GM18870 (cell line): Measurements from ENCODE around the gene ZNF791.
"Not testable (repeated sequence)": the region's sequence is repeated elsewhere in the genome, so short reads cannot be mapped to it uniquely, and the experiment has no call there.

Experiments
- ATAC-seq: cut with Tn5 transposase; IDR thresholded peaks from one replicate; pipeline ENCODE4 v1.9.1; 2021; ENCODE audit warnings: moderate library complexity; ENCODE audit not compliant: unreplicated experiment

The ZNF791 gene

DNA sequence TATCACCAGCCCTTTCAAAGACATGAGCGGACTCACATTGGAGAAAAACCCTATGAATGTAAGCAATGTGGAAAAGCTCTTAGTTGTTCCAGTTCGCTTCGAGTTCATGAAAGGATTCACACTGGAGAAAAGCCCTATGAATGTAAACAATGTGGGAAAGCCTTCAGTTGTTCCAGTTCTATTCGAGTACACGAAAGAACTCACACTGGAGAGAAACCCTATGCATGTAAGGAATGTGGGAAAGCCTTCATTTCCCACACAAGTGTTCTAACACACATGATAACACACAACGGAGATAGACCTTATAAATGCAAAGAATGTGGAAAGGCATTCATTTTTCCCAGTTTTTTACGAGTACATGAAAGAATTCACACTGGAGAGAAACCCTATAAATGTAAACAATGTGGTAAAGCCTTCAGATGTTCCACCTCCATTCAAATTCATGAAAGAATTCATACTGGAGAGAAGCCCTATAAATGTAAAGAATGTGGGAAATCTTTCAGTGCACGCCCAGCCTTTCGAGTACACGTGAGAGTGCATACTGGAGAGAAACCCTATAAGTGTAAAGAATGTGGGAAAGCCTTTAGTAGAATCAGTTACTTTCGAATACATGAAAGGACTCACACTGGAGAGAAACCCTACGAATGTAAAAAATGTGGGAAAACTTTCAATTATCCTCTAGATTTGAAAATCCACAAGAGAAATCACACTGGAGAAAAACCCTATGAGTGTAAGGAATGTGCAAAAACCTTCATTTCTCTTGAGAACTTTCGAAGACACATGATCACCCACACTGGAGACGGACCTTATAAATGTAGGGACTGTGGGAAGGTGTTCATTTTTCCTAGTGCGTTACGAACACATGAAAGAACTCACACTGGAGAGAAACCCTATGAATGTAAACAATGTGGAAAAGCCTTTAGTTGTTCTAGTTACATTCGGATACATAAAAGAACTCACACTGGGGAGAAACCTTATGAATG lies 17.6 kb downstream of the ZNF791 start:
- no peak for ATAC-seq

DNA sequence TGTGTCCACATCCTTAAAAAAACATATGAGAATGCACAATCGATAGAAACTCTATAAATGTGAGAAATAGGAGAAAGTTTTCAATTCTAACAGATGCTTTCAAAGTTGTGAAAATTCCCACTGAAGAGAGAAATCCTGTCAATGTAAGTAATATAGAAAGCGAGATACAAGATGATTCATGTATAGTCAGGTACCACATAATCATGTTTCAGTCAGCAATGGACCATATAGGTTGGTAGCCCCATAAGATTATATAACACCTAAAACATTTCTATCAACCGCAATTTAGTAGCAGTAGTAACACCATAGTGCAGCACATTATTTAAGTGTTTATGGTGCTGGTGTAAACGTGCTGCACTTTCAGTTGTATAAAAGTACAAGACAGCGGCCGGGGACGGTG lies 18.5 kb downstream of the ZNF791 start:
- no peak for ATAC-seq

DNA sequence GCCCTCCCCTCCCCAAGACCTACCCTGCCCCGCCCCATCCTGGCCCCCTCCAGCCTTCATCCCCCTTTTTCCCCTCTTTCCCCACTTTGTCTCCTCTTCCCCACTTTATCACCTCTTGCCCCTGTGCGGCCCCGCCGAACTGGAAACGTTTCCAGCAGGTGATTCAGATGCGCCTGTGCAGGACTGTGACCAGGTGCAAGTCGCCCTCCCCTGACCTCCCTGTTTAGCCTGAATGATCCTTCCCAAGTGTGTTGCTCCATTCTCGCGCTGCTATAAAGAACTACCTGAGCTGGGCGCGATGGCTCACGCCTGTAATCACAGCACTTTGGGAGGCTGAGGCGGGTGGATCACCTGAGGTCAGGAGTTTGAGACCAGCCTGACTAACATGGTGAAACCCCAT lies 25.9 kb downstream of the ZNF791 start:
- ATAC-seq, result no peak

DNA sequence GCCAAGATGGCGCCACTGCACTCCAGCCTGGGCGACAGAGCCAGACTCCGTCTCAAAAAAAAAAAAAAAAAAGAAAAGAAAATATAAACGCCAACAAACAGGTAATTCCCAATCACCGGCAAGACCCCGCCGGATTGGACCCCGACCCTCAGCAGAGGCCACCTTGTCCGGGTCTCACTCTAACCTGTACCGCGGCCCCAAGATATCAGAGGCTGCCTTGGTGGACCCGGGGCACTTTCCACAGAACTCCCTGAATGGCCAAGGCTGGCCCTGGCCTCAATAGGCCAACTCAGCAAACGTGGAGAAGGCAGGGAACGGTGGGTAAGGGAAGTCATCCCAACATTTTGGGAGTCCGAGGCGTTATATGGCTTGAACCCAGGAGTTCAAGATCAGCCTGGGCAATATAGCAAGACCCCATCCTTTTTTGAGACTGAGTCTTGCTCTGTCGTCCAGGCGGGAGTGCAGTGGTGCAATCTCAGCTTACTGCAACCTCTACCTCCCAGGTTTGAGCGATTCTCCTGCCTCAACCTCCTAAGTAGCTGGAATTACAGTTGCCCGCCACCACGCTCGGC lies 28.0 kb downstream of the ZNF791 start:
- ATAC-seq, result no peak

DNA sequence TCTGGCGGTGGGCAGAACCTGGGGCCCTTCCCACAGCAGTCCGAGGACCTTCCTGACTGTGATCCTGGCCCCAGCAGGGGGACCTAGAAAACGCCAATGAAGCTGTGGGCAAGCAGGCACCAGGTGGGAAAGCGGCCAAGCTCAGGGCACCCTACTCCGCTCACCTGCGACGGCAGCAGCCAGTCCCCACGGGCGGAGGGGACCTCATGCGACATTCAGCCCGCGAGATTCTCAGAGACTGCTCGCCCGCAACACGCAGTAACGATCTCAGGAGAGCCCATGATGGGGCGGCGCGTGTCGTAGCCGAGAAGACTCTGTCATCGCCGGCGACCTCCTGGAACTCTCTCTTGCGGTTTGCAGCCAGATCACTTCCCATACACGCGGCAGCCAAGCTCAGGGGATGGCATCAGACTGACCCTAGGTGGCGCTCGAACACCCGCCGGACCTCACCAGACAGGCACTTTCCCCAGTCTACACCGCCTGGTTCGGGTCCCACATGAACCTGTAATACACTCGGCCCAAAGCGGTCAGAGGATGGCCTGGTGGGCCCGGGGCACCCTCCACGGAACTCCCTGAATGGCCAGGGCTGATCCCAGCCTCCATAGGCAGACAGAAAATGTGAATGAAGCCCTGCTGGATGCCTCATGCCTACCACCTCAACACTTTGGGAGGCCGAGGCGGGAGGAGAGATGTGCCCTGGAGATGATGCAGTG lies 29.3 kb downstream of the ZNF791 start:
- no peak for ATAC-seq

DNA sequence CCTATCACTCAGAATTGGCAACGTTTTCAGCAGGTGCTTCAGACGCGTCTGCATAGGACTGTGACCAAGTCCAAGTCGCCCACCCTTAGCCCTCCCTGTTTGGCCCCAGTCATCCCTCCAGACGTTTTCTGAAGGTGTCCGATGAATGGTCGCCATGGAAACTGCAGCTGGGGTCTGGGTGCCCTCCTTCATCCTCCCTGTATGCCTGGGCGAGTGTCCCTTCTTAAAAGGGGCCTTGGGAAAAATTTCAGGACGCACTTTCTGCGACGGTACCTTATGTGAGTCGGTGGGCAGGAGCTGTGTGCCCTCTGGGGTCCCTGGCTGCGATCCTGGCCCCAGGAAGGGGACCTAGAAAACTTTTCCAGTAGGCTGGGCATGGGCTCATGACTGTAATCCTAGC lies 30.7 kb downstream of the ZNF791 start:
- ATAC-seq, result no peak

DNA sequence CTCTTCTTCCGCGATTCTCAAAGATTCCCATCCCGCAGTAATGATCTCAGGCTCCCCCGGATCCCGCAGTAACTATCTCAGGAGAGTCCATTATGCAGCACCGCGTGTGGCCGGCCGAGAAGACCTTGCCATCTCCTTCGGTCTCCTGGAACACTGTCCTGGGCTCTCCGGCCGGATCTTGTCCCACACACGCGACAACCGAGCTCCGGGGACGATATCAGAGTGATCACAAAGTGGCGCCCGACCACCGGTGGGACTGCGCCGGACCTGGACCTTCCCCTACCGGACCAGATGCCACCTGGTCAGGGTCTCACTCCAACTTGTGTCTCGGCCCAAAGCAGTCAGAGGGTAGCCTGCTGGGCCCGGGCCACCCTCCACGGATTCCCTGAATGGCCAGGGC lies 31.8 kb downstream of the ZNF791 start:
- no peak for ATAC-seq

DNA sequence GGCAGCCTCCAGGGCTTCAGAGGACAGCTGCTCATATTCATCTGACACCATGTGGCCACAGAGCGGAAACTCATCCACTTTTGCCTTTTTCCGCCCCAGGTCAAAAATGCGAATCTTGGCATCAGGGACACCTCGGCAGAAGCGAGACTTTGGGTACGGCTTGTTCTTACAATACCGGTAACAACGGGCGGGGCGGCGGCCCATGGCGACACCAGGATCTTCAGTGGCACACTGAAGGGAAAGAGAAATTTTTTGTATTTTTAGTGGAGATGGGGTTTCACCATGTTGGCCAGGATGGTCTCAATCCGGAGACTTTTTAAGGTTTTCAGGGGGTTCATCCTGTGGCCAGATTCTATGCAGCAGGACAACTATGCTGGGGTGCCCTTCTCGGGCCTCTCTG lies 33.0 kb downstream of the ZNF791 start:
- ATAC-seq, result not testable (repeated sequence)

DNA sequence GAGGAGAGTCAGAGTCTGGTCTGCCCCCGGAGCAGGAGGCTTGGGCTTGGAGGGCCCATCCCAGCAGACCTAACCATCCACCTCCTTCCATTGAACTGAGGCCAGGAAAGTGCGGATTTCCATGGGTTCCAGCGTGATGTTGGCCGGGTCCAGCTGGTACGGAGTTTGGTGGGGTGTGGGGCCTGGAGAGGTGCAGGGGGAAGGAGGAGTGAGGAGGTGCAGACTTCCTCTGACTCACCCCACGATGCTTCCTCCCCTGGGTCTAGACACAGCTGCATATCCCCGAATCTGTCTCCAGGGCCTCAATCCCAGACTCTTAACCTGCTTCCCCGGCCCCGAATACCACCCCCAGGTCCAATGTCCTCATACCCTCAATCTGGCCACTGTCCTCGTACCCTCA lies 35.8 kb downstream of the ZNF791 start:
- no peak for ATAC-seq

DNA sequence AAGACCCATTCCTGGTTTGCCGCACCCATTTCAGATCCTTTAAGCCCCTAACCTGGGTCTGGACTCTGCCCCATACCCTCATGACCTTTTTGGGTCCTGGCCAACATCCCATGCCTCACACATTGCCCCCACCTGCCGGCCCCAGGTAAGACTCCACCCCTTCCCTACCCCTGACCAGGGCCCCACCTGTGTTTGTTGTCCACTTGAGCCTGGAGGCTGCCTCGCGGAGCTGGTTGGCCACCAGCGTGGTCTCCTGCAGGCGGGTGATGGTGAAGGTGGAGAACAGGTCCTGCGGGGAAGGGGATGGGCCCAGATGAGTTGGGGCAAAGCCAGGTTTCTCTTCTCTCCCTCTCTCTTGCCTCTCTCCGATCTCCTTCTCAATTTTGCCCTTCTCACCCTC lies 36.3 kb downstream of the ZNF791 start:
- no peak for ATAC-seq

DNA sequence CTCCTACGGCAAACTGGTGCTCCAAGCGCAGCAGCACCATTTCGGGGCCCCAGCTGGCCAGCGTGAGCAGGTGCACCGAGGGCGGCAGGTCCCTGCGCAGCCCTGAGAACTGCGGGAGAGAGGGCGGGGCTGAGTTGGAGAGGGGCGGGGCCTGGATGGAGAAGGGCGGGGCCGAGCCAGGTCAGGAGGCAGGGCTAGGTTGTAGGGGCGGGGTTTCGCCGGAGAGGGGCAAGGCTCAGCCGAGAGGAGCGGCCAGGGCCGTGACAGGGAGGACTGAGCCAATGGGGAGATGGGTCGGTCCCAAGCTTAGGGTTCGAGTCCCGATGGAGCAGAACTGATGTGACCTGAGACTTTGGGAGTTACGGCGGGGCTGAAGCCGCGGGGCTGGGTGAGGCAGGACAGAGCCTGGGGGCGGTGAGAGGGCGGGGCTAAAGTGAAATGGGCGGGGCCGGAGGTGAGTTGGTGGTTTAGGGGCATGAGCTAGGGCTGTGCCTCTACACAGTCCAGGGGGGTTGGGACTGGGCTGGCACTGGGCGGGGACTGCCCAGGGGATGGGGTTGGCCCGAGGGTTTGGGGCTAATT lies 36.9 kb downstream of the ZNF791 start:
- ATAC-seq, result no peak

DNA sequence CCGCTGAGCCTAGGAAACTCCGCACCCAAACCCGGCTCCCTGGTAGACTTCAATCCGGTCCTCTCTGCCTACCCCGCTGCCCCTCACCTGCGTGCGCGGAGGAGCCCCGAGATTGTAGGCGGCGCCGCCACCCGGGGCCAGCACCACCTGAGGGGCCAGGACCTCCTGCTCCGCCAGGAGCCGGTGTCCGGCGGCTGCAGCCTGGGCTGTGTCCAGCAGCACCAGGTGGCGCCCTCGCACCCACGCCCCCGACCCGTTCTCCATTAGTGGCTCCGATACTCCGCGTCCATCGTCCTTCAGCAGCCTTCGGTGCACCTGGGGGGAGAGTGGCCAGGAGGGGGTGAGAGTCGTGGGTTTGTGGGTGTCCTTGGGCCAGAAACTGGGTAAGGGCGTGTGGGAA lies 37.4 kb downstream of the ZNF791 start:
- ATAC-seq, result no peak

DNA sequence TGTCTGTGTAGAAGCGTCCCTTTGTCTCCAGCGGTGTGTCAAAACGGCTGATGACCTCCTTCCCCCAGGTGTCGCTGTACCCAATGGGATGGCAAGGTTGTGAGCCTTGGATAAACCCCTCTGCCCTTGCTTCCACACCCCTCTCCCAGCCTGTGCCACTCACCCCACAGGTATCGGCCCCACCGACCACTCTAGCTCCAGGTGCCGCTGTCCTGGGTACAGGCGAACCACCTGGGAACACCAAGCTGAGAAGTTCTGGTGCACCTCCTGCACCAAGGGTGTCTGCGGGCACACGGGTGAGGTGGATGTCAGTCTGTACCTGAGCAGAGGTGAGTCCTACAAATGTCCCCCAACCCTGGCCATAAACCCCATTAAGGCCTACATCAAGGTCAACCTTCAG lies 39.2 kb downstream of the ZNF791 start:
- no peak for ATAC-seq

DNA sequence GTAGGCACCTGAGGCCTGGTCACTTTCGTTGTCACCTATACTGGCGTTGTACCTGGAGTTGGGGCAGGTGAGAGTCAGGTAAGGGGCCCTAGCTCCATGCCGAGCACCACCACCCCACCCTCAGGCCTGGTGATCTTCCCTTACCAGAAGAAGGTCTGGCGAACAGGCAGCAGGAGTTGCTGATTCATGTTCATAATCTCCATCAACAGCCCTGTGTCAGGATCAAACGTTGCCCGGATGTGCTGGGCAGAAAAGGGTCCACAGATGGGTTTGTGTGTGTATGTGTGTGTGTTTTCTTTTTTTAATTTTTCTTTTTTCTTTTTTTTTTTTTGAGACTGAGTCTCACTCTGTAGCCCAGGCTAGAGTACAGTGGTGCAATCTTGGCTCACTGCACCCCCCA lies 41.5 kb downstream of the ZNF791 start:
- no peak for ATAC-seq

DNA sequence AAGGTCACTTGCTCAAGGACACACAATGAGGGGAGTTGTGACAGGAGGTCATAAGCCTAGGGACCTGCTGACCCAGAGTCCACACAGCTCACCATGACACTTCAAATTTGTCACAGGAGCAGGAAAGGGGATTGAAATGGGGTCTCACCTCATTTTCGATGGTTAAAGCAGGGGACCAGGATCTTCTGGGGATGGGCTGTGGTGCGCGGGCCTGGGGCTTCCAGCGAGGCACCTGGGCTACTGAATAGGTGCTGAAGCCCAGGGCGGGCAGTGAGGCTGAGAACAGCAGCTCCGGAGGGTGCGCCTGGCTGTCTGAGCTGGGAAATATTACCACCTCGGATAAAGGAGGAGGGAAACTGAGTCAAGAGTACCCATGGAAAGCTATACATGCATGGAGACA lies 44.8 kb downstream of the ZNF791 start:
- ATAC-seq, result no peak

DNA sequence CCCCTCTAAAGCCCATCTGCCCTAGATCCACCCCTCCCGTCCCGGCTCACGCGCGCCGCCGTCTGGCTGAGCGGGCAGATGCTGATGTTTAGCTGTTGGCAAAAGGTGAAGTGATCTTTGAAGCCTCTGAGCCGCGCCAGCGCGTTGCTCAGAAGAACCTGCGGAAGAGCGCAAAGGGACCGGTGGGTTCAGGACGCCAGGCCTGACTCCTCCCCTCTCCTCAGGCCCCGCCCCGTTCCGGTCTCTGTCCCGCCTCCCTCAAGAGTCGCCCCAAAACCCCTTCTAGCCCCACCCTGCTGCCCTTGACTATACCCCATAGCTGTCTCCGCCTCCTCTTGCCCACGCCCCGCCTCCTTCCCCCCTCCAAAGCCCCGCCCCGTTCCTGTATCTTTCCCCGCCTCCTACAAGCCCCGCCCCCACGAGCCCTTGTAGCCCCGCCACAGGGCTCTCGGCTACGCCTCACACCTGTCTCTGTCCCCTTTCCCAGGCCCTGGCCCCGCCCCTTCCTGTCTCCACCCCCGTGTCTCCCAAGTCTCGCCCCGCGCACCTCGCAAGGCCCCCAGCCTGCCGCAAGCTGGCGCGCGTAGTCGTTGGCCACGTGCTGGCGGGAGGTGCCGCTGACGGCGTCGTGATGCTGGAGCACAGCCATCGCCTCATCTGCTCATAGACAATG lies 46.3 kb downstream of the ZNF791 start:
- no peak for ATAC-seq

DNA sequence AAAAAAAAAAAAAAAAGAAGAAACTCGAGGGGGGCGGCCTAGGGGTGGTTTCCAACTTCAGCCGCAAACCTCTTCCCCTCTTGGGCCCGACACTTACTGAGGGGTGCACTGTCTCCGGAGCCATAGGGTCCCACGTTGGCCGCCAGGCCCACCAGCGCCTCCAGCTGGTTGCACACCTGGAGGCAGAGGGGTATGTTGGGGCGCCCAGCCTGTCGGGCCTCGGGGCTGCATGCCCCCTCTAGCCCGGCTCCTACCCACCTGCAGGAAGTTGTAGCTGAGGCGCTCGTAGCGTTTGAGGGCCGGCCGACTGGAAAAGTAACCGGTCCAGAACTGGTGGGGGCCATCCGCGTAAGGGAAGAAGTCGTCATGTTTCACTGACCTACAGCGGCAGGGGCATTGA lies 47.2 kb downstream of the ZNF791 start:
- no peak for ATAC-seq

DNA sequence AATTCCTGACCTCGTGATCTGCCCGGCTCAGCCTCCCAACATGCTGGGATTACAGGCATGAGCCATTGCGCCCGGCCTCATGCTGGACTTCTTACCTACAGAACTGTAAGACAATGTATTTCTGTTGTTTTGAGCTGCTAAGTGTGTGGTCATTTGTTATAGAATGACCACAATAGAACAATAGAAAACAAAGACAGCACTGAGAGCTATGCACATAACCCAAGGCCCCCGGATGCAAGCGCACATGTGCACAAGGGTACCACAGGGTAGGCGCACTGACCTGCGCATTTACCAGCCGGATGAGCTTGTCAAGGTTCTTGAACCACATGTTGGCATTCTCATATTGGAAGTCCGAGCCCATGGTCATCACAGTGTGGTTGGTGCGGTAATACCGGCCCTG lies 50.3 kb downstream of the ZNF791 start:
- no peak for ATAC-seq

DNA sequence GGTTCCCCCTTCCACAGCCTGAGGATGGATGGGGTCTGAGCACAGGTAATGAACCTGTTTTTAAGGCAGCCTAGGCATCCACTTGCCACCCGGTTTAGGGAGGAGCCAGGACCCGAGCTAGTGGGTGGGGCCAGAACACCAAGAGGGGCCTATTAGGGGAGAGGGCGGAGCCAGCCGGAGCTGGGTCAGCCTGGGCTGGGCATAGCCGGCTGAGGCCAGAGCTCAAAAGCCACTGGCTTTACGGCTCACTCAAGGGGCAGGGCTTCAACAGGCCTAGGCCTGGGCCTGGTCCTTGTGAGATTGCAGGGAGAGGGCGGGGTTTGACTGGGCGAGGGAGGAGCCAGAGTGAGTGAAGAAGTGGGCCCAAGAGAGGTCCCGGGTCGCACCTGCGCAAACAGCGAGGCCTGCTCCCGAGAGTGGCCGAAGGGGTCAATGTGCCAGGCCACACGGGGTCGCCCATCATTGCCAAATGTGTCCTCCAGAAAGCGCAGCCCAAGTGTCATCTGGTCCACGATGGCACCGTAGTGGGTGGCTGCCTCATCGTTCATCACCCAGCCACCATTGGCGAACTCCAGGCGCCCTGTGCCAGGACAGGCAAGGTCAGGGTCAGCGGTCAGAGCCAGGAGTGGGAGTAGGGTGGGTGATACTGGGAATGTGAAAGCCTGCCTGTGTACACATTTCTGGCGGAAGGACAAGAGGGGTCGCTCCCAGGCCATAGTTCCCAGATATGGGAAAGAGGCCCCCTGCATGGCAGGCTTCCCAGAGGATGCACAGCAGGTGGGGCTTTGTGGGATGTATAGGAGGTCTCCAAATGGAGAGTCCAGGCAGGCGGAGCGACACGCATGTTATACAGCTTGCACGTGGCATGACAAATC lies 53.9 kb downstream of the ZNF791 start:
- no peak for ATAC-seq

DNA sequence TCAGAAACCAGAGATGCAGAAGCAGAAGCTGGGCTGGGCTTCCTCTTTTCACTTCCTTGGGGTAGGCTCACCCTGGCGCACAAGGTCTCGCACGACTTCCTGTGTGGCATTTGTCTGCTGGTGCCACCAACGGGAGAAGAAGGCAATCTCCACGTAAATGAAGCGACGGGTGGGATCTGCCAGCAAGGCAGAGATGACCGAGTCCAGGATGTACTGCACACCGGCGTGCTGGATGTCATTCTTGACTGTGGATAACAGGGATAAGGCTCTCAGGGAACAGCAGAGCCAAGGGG lies 54.5 kb downstream of the ZNF791 start:
- no peak for ATAC-seq
